WTC11 (cell line): ENCODE data around the gene CYB561D1. TPM values are rescaled to one million over a fixed set of nuclear protein-coding genes. Genes with fewer than 3 reads are reported as not detected.

Experiments used
- ATAC-seq: fragments of 200-7000 bp; cut with Tn5 transposase; 2 replicates; pipeline ENCODE4 v1.10.0; 2021; ENCODE audit warnings: mild to moderate bottlenecking, moderate library complexity
- CTCF ChIA-PET: fragments of 300-600 bp; sonication (Branson Sonifier 250); formaldehyde crosslinking; loops from one replicate; lab custom pipeline; 2021; ENCODE audit warnings: antibody characterized with exemption; lab: Charles Lee
- POLR2A ChIA-PET: fragments of 350-600 bp; sonication (Branson Sonifier 250); formaldehyde crosslinking; loops from one replicate; lab custom pipeline; 2021; ENCODE audit warnings: antibody characterized with exemption; lab: Charles Lee
- DNase-seq: peaks from one replicate; pipeline ENCODE4 v3.0.0; 2021; ENCODE audit warnings: low spot score
- H3K27ac Mint-ChIP-seq: 2 replicates; pipeline ENCODE4 v1.8.0; 2021; ENCODE audit warnings: mixed read lengths
- H3K27me3 Mint-ChIP-seq: 2 replicates; pipeline ENCODE4 v1.8.0; 2021; ENCODE audit warnings: low read depth, mild to moderate bottlenecking, moderate library complexity, mixed read lengths
- H3K36me3 Mint-ChIP-seq: 2 replicates; pipeline ENCODE4 v1.8.0; 2021; ENCODE audit warnings: mixed read lengths
- H3K4me1 Mint-ChIP-seq: 2 replicates; pipeline ENCODE4 v1.8.0; 2022; ENCODE audit warnings: mixed read lengths
- H3K4me3 Mint-ChIP-seq: 2 replicates; pipeline ENCODE4 v1.8.0; 2021; ENCODE audit warnings: mild to moderate bottlenecking, moderate library complexity, mixed read lengths
- H3K9me3 Mint-ChIP-seq: 2 replicates; pipeline ENCODE4 v1.8.0; 2021; ENCODE audit warnings: mixed read lengths
- AR ChIP-seq: fragments of 250-450 bp; sonication (Bioruptor Pico); IDR thresholded peaks from 2 replicates; pipeline ENCODE4 v1.9.0; 2021; ENCODE audit warnings: mild to moderate bottlenecking
- ATF1 ChIP-seq: sonication (generic); formaldehyde crosslinking; IDR thresholded peaks from 2 replicates; pipeline ENCODE4 v1.8.1; 2023; ENCODE audit warnings: mild to moderate bottlenecking, moderate library complexity, missing genetic modification reagents
- CREM ChIP-seq: sonication (generic); formaldehyde crosslinking; IDR thresholded peaks from 2 replicates; pipeline ENCODE4 v1.8.1; 2022; ENCODE audit warnings: mild to moderate bottlenecking, missing genetic modification reagents, moderate library complexity
- E2F4 ChIP-seq: sonication (generic); formaldehyde crosslinking; IDR thresholded peaks from 2 replicates; pipeline ENCODE4 v1.8.1; 2022; ENCODE audit warnings: low read depth, mild to moderate bottlenecking, moderate library complexity, missing genetic modification reagents, borderline replicate concordance
- ELF4 ChIP-seq: sonication (generic); formaldehyde crosslinking; IDR thresholded peaks from 2 replicates; pipeline ENCODE4 v1.8.1; 2022; ENCODE audit warnings: low read depth, mild to moderate bottlenecking, moderate library complexity, missing genetic modification reagents
- FOXK1 ChIP-seq: sonication (generic); formaldehyde crosslinking; IDR thresholded peaks from 2 replicates; pipeline ENCODE4 v1.8.0; 2022; ENCODE audit warnings: mild to moderate bottlenecking, moderate library complexity, missing genetic modification reagents
- GABPB1 ChIP-seq: sonication (generic); formaldehyde crosslinking; IDR thresholded peaks from 2 replicates; pipeline ENCODE4 v1.8.1; 2023; ENCODE audit warnings: mild to moderate bottlenecking, missing genetic modification reagents
- JUN ChIP-seq: sonication (generic); formaldehyde crosslinking; IDR thresholded peaks from 2 replicates; pipeline ENCODE4 v1.8.0; 2023; ENCODE audit warnings: mild to moderate bottlenecking, missing genetic modification reagents
- KAT7 ChIP-seq: sonication (generic); formaldehyde crosslinking; IDR thresholded peaks from 2 replicates; pipeline ENCODE4 v1.8.1; 2023; ENCODE audit warnings: missing genetic modification reagents, mild to moderate bottlenecking, borderline replicate concordance
- MLX ChIP-seq: sonication (generic); formaldehyde crosslinking; IDR thresholded peaks from 2 replicates; pipeline ENCODE4 v1.8.1; 2023; ENCODE audit warnings: mild to moderate bottlenecking, missing genetic modification reagents, moderate library complexity
- MYBL2 ChIP-seq: sonication (generic); formaldehyde crosslinking; IDR thresholded peaks from 2 replicates; pipeline ENCODE4 v1.8.1; 2023; ENCODE audit warnings: mild to moderate bottlenecking, moderate library complexity, missing genetic modification reagents
- NFE2L1 ChIP-seq: sonication (generic); formaldehyde crosslinking; IDR thresholded peaks from 2 replicates; pipeline ENCODE4 v1.8.1; 2023; ENCODE audit warnings: missing genetic modification reagents
- NR2C2 ChIP-seq: sonication (generic); formaldehyde crosslinking; IDR thresholded peaks from 2 replicates; pipeline ENCODE4 v1.8.0; 2022; ENCODE audit warnings: mild to moderate bottlenecking, missing genetic modification reagents
- OVOL2 ChIP-seq: fragments of 250-450 bp; sonication (Bioruptor Pico); IDR thresholded peaks from 2 replicates; pipeline ENCODE4 v1.9.0; 2021; ENCODE audit warnings: mild to moderate bottlenecking, borderline replicate concordance
- PRRX2 ChIP-seq: fragments of 250-450 bp; sonication (Bioruptor Pico); IDR thresholded peaks from 2 replicates; pipeline ENCODE4 v1.8.0; 2021; ENCODE audit warnings: mild to moderate bottlenecking
- RORB ChIP-seq: fragments of 250-450 bp; sonication (Bioruptor Pico); IDR thresholded peaks from 2 replicates; pipeline ENCODE4 v1.9.0; 2021; ENCODE audit warnings: mild to moderate bottlenecking
- SMAD3 ChIP-seq: sonication (generic); formaldehyde crosslinking; IDR thresholded peaks from 2 replicates; pipeline ENCODE4 v1.8.0; 2022; ENCODE audit warnings: missing genetic modification reagents, mild to moderate bottlenecking, borderline replicate concordance
- ZMAT4 ChIP-seq: fragments of 250-450 bp; sonication (Bioruptor Pico); IDR thresholded peaks from 2 replicates; pipeline ENCODE4 v1.9.0; 2021; ENCODE audit warnings: mild to moderate bottlenecking
- ZNF423 ChIP-seq: fragments of 250-450 bp; sonication (Bioruptor Pico); IDR thresholded peaks from 2 replicates; pipeline ENCODE4 v2.1.2; 2022; ENCODE audit warnings: mild to moderate bottlenecking, moderate library complexity
- ZNF512 ChIP-seq: sonication (generic); formaldehyde crosslinking; IDR thresholded peaks from 2 replicates; pipeline ENCODE4 v1.8.1; 2022; ENCODE audit warnings: missing genetic modification reagents, borderline replicate concordance
- ZNF532 ChIP-seq: fragments of 250-450 bp; sonication (Bioruptor Pico); IDR thresholded peaks from 2 replicates; pipeline ENCODE4 v1.9.0; 2021; ENCODE audit warnings: mild to moderate bottlenecking, borderline replicate concordance
- ZNF671 ChIP-seq: fragments of 250-450 bp; sonication (Bioruptor Pico); IDR thresholded peaks from 2 replicates; pipeline ENCODE4 v1.8.0; 2021; ENCODE audit warnings: mild to moderate bottlenecking
- total RNA-seq: library from RNA; stranded (reverse); gene quantifications from 3 replicates; pipeline ENCODE4 v1.2.3, GENCODE V29; 2021

Gene CYB561D1
- total RNA-seq, 1 experiment from 2014 or later: 6.7 TPM

- H3K36me3 Mint-ChIP-seq: no peaks in the 10 kb centered on the region
- TF ChIP-seq ZNF532 (no peak), RORB (CRISPR knock-in tag) (no peak), ZNF512 (CRISPR knock-in tag) (no peak), MYBL2 (CRISPR knock-in tag) (no peak), MLX (CRISPR knock-in tag) (no peak), ZNF671 (no peak), NFE2L1 (CRISPR knock-in tag) (no peak), ZMAT4 (no peak), PRRX2 (CRISPR knock-in tag) (no peak), ATF1 (CRISPR knock-in tag) (no peak), JUN (CRISPR knock-in tag) (no peak), ELF4 (CRISPR knock-in tag) (no peak)
- H3K4me3 Mint-ChIP-seq: no peak overlapping the region
- H3K27me3 Mint-ChIP-seq: peaks cover 8% of the 10 kb centered on the region
- DNase-seq: no peak
- CTCF ChIA-PET: interaction anchor here (0.8 to 2.1 kb wide), 4 partner anchors 8 to 44 kb away, joined by 3 to 13 read pairs (median 4); partner anchors contain the start of gene CYB561D1
- no peak overlapping the region for H3K27ac Mint-ChIP-seq
- ATAC-seq: no peak
- H3K9me3 Mint-ChIP-seq: no peaks in the 10 kb centered on the region
- POLR2A ChIA-PET: no interaction called here
- peaks cover 27% of the 10 kb centered on the region for H3K4me1 Mint-ChIP-seq
These were observed 8.5 kb downstream of the CYB561D1 start for GRCh38 chr1:109502364-109502851.

- Mint-ChIP-seq H3K27ac (no peak overlapping the region), H3K27me3 (peaks cover 23% of the 10 kb centered on the region), H3K4me1 (peaks cover 18% of the 10 kb centered on the region), H3K9me3 (no peaks in the 10 kb centered on the region), H3K4me3 (no peak overlapping the region), H3K36me3 (no peaks in the 10 kb centered on the region)
- ATAC-seq (no peak), DNase-seq (no peak)
- POLR2A ChIA-PET: no interaction called here
- CTCF ChIA-PET: interaction anchor here (1.1 to 7.6 kb wide), 5 partner anchors 10 to 126 kb away, joined by 3 to 128 read pairs (median 9); partner anchors contain the start of gene CYB561D1
- no peak for TF ChIP-seq FOXK1 (CRISPR knock-in tag)
- no peak for TF ChIP-seq KAT7 (CRISPR knock-in tag)
- TF ChIP-seq CREM (CRISPR knock-in tag): no peak
- no peak for TF ChIP-seq MLX (CRISPR knock-in tag)
- TF ChIP-seq NR2C2 (CRISPR knock-in tag): no peak
- TF ChIP-seq GABPB1: no peak
- TF ChIP-seq AR (CRISPR knock-in tag): no peak
- no peak for TF ChIP-seq E2F4 (CRISPR knock-in tag)
- TF ChIP-seq OVOL2 (CRISPR knock-in tag): no peak
- no peak for TF ChIP-seq SMAD3
- no peak for TF ChIP-seq ZNF423 (CRISPR knock-in tag)
- no peak for TF ChIP-seq ZMAT4
These were observed 10.0 kb downstream of the CYB561D1 start for GRCh38 chr1:109503935-109504334.
